SK-N-SH treated with all-trans-retinoic acid at 6 μM for 48 hours (cell line): ENCODE measurements around the gene UBE2S.

ENCODE experiments used
- BACH2 ChIP-seq: fragments of 250-450 bp; sonication (Bioruptor Pico); IDR thresholded peaks from 2 replicates; pipeline ENCODE4 v1.9.0; 2021; ENCODE audit warnings: mild to moderate bottlenecking, borderline replicate concordance
- PATZ1 ChIP-seq: fragments of 250-450 bp; sonication (Bioruptor Pico); IDR thresholded peaks from 2 replicates; pipeline ENCODE4 v1.8.0; 2020; ENCODE audit warnings: mild to moderate bottlenecking, moderate library complexity, borderline replicate concordance
- ZFP3 ChIP-seq: fragments of 250-450 bp; sonication (Bioruptor Pico); IDR thresholded peaks from 2 replicates; pipeline ENCODE4 v1.5.0; 2020; ENCODE audit warnings: mild to moderate bottlenecking, moderate library complexity

GRCh38 chr19:55353356-55353802, 54.2 kb downstream of the UBE2S start:
- TF ChIP-seq PATZ1 (CRISPR knock-in tag) (no peak), ZFP3 (CRISPR knock-in tag) (no peak), BACH2 (CRISPR knock-in tag) (no peak)
